Measurements from ENCODE around the gene CAMK2B.

Gene CAMK2B

DNA sequence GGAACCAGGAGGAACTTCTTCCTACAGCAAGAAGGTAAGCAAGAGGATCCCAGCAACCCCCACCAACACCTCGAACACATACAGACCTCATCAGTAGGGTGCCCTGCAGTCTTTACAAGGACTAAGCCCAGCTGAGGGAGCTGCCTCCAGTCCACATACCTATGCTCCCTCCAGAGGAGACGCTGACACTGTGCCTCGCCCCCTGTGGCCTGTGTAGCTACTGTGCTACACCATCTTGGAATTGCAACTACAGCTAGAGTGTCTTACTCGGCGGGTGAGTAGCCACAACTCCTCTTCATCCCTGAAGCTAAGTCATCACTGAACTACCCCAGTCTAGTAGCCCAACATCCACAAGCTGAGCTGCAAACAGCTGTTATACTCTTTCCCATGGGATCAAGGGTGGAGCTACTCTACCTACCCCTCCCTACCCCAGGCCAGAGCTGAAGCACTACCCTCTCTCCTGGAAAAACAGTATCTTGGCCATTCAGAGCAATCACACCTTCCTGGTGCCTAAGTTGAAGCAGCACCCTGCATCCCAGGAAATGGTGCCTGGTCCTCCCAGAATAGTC, 42.2 kb upstream of the CAMK2B start:
- Histone ChIP-seq H3K9me2 (replicated peaks; ENCODE audit: control insufficient read depth, low read length) (no peaks in the 10 kb centered on the region), H3K27me3 (ENCODE audit: control insufficient read depth, low read length) (no peaks in the 10 kb centered on the region), H3F3A (ENCODE audit: control insufficient read depth, insufficient read depth) (peaks cover 4% of the 10 kb centered on the region; the same call in 1 of the 2 replicates), H3K79me2 (ENCODE audit: control insufficient read depth, low read length) (no peaks in the 10 kb centered on the region), H4K20me1 (ENCODE audit: control insufficient read depth, insufficient read depth, low read depth, low read length) (no peaks in the 10 kb centered on the region), H3K36me3 (ENCODE audit: control insufficient read depth, low read length) (no peaks in the 10 kb centered on the region), H3K27ac (ENCODE audit: low read depth, low read length) (no peak overlapping the region), H3K9me3 (ENCODE audit: control insufficient read depth, insufficient read depth, low read length) (peaks cover 8% of the 10 kb centered on the region), H3K4me2 (ENCODE audit: low read length) (no peak overlapping the region), H3K4me3 (ENCODE audit: low read length) (no peak overlapping the region), H3K4me1 (ENCODE audit: control insufficient read depth, low read length) (peaks cover 20% of the 10 kb centered on the region)
- TF ChIP-seq EZH2phosphoT487 (IDR thresholded peaks at IDR 0.05; ENCODE audit: borderline replicate concordance, low read length) (no peak), CTCF (IDR thresholded peaks at IDR 0.05; ENCODE audit: low read depth, low read length, poor library complexity, severe bottlenecking) (no peak)

DNA sequence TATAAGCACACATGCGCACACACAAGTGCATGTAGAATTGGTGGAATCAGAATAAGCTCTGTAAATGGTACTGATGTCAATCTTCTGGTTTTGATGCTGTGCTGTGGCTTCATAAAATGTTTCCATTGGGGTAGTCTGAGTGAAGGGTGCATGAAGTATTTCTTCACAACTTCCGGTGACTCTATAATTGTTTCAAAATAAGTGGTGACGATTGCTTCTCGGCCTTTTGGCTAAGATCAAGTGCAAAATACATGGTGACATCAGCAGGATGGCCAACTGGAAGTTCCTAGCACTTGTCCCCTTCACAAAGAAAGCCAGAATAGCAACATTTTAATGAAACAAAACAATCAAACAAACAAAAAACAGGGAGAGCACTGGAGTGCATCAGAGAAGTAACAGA, 41.6 kb upstream of the CAMK2B start:
- Histone ChIP-seq H3K79me2 (ENCODE audit: control insufficient read depth, low read length) (no peaks in the 10 kb centered on the region), H3K27me3 (ENCODE audit: control insufficient read depth, low read length) (no peaks in the 10 kb centered on the region), H3K36me3 (ENCODE audit: control insufficient read depth, low read length) (no peaks in the 10 kb centered on the region), H3K9me2 (replicated peaks; ENCODE audit: control insufficient read depth, low read length) (no peaks in the 10 kb centered on the region), H3K4me2 (ENCODE audit: low read length) (no peak overlapping the region), H3K27ac (ENCODE audit: low read depth, low read length) (no peak overlapping the region), H4K20me1 (ENCODE audit: control insufficient read depth, insufficient read depth, low read depth, low read length) (no peaks in the 10 kb centered on the region), H3K4me3 (ENCODE audit: low read length) (no peak overlapping the region), H3K9me3 (ENCODE audit: control insufficient read depth, insufficient read depth, low read length) (peaks cover 8% of the 10 kb centered on the region), H3K4me1 (ENCODE audit: control insufficient read depth, low read length) (peaks cover 20% of the 10 kb centered on the region), H3F3A (ENCODE audit: control insufficient read depth, insufficient read depth) (no peaks in the 10 kb centered on the region)
- TF ChIP-seq CTCF (IDR thresholded peaks at IDR 0.05; ENCODE audit: low read depth, low read length, poor library complexity, severe bottlenecking) (no peak), EZH2phosphoT487 (IDR thresholded peaks at IDR 0.05; ENCODE audit: borderline replicate concordance, low read length) (no peak)

DNA sequence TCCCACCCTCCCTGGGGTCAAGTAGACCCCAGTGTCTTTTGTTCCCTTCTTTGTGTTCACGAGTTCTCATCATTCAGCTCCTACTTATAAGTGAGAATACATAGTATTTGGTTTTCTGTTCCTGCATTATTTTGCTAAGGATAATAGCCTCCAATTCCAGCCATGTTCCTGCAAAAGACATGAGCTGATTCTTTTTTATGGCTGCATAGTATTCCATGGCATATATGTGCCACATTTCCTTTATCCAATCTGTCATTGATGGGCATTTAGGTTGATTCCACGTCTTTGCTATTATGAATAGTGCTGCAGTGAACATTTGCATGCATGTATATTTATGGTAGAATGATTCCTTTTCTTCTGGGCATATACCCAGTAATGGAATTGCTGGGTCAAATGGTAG, 28.3 kb upstream of the CAMK2B start:
- Histone ChIP-seq H3K9me3 (ENCODE audit: control insufficient read depth, insufficient read depth, low read length) (peaks cover 8% of the 10 kb centered on the region; the same call in 1 of the 2 replicates), H3K79me2 (ENCODE audit: control insufficient read depth, low read length) (no peaks in the 10 kb centered on the region), H3K4me2 (ENCODE audit: low read length) (no peak overlapping the region), H3K27me3 (ENCODE audit: control insufficient read depth, low read length) (peaks cover 8% of the 10 kb centered on the region; the same call in 1 of the 2 replicates), H3K27ac (ENCODE audit: low read depth, low read length) (no peak overlapping the region), H3K36me3 (ENCODE audit: control insufficient read depth, low read length) (no peaks in the 10 kb centered on the region), H3K4me3 (ENCODE audit: low read length) (no peak overlapping the region), H3K9me2 (replicated peaks; ENCODE audit: control insufficient read depth, low read length) (no peaks in the 10 kb centered on the region), H3F3A (ENCODE audit: control insufficient read depth, insufficient read depth) (0 out of 2 replicates have a peak, but pooled peaks cover 4% of the 10 kb centered on the region), H4K20me1 (ENCODE audit: control insufficient read depth, insufficient read depth, low read depth, low read length) (no peaks in the 10 kb centered on the region), H3K4me1 (ENCODE audit: control insufficient read depth, low read length) (peaks cover under 1% of the 10 kb centered on the region; the same call in 1 of the 2 replicates)
- TF ChIP-seq EZH2phosphoT487 (IDR thresholded peaks at IDR 0.05; ENCODE audit: borderline replicate concordance, low read length) = no peak
- TF ChIP-seq CTCF (IDR thresholded peaks at IDR 0.05; ENCODE audit: low read depth, low read length, poor library complexity, severe bottlenecking) = no peak
